HTERT RPE-1 (cell line): ENCODE data around the gene KDM2A.
"Not testable (repeated sequence)": the region's sequence is repeated elsewhere in the genome, so short reads cannot be mapped to it uniquely, and the experiment has no call there.

Experiments
- in situ Hi-C: fragments of 300-500 bp; cut with MboI; formaldehyde crosslinking; loops from 4 replicates; pipeline ENCODE4 v1.14.3; 2020; ENCODE audit warnings: low sequenced_read_pairs

Gene KDM2A

DNA sequence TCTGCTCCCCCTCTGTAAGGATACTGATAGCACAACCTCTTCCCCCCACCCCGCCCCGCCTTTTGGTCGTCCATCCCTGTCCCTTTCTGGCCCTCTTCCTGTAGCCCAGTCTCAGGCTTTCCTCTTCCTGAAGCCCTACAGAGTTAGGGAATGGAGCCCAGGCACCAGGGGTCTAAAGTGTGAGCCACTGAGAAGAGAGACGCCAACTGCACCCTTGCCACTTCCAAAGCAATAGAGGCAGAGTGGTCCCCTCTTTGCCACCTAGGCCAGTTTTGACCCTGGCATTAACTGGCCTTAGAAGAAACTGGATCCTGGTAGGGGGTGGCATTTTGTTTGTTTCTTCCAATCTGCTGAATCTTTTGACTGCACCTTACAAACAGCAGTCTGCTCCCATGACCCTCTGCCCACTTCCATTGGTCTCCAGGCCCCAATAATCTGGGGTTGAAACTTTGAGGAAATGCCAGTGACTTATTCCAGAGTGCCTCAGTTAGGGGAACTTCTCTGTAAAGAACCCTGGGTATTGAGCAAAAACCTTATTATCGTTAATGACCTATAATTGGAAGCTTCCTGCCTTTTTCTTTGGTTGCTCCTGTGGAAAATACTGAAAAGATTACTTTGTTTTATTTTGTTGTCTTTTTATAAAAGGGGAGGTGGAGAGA, 137.5 kb downstream of the KDM2A start:
- in situ Hi-C loops = no loop called here

DNA sequence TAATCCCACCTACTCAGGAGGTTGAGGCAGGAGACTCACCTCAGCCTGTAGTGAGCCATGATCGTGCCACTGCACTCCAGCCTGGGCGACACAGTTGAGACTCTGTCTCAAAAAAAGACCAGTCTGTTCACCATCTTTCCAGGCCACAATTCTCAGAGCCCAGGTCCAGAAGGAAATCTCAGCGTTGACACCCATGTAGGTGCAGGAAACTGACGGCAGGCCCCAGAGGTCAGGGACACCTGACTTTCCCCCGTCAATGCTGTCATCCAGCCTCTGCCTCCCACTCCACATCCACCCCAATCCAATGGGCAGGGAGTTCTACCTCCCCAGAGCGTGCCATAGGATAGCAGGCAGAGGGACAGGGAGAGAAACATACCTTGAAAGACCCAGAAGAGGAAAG, 141.3 kb downstream of the KDM2A start:
- in situ Hi-C loops = no loop called here

DNA sequence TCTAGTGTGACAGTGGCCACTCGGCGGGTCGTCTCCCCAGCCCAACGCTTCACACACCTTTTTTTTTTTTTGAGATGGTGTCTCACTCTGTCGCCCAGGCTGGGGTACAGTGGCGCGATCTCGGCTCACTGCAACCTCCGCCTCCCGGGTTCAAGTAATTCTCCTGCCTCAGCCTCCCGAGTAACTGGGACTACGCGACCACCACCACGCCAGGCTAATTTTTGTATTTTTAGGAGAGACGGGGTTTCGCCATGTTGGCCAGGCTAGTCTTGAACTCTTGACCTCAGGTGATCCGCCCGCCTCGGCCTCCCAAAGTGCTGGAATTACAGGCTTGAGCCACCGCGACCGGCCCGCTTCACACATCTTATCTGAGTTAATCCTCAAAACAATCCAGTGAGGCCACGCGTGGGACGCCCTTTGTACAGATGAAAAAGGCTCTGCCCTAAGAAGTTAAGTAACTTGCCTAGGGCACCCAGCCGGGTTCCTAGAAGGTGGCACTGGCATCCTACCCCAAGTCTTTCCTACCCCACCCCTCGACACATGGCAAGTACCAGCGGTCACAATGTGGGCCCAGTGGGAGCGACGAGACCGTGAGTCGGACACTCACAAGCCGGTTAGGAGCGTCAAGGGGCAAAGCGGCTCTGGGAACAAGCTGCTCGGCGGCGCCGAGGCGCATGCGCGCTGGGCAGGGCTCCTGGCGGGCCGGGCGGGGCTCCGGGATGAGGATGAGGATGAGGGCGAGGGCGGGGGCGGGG, 142.0 kb downstream of the KDM2A start:
- in situ Hi-C loops = not testable (repeated sequence)

DNA sequence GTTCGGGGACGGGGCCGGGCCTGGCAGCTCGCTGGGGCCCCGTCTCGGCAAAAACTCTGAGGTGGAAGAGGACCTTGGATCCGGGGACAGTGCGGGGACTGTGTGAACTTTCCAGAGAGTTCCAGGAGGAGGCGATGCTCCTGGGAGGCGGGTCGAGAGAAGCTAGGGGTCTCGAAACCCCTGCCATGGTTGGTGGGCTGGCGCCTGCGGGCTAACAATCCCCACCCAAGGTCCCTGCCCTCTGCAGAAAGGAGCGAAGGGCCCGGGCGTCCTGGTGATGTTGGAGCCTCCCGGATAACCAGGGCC, 142.5 kb downstream of the KDM2A start:
- in situ Hi-C loops = no loop called here

DNA sequence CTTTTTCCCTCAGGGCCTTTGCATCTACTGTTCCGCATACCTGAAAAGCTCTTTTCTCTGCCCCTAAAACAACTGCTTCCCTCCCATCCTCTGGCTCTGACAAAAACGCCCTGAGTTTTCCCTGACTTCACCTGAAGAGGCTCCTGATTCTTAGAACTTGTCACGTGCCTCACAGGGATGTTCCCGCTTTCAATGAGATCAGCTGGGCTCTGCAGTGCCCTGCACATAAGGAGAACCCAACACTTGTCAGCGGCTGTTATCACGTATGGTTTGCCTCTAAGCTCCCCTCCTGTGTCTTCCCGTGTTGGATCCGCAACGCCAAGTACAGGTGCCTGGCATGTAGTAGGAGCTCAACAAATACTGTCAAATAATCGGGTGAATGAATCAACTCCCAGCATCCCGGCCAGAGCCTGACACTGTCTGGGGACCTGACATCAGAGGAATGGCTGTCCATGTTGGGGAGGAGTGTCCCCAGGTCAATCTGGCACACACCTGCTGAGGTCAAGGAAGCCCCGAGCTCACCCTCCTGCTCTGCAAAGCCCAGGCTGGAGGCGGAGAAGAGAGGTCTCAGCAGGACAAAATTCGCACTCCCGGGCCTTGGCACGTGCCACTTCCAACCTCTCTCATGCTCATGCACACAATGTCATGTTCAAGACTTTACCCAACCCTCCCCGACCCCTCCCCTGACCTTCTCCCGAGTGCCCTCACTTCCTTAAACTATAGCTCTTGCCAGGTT, 143.1 kb downstream of the KDM2A start:
- in situ Hi-C loops = no loop called here

DNA sequence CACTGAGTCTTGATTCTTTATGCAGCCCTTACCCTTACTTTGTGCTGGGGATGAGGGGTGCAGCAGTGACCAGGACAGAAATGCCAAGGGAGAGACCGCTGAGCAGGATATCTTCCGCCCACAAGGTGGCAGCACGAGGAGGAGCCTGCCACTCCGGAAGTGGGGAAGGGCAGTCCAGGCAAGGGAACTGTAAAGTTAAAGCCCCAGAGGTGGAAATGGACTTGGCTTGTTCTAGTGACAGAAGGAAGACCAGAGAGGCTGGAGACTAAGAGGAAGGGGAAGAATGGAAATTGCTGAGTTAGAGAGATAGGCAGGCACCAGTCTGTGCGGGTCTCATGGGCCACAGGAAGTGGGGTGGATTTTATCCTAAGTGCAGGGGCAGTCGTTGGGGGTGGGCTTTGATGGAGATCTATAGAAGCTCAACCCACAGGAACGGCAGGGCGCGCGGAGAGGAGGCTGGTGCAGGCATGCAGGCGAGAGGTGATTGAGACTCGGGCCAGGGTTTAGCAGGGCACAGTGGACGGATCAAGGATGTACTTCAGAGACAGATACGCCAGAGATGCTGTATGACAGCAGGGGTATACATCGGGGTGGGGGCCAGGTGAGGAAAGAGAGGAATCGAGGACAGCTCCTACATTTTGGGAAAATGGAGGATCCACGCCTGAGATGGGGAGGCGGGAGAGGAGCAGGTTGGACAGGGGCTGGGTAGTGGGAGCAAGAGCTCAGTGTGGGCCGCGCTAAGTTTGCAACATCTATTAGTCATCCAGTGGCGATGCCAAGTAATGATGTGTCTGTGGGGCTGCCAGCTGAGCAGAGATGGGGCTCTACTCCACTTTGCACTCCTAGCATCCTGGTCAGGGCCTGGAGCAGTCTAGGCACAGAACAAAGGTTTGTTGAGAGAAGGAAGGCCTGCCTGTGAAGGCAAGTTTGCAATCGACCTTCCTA, 143.9 kb downstream of the KDM2A start:
- in situ Hi-C loops = no loop called here

DNA sequence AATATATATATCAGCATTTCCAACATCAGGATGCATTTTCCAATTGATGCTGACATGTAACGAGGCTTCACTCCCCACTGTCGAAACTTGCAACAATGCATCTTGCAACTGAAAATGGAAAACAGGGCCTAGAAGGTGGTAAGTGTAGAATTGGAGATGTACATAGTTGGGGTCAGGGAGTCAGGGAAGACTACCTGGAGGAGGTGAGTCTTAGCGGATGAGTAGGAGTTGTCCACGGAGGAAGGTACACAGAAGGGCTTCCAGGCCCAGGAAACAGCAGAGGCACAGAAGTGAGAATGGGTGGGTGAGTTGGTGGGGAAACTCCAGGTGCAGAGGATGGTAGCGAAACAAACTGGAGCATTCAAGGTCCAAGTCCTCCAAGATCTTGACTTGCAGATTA, 145.2 kb downstream of the KDM2A start:
- in situ Hi-C loops = no loop called here

DNA sequence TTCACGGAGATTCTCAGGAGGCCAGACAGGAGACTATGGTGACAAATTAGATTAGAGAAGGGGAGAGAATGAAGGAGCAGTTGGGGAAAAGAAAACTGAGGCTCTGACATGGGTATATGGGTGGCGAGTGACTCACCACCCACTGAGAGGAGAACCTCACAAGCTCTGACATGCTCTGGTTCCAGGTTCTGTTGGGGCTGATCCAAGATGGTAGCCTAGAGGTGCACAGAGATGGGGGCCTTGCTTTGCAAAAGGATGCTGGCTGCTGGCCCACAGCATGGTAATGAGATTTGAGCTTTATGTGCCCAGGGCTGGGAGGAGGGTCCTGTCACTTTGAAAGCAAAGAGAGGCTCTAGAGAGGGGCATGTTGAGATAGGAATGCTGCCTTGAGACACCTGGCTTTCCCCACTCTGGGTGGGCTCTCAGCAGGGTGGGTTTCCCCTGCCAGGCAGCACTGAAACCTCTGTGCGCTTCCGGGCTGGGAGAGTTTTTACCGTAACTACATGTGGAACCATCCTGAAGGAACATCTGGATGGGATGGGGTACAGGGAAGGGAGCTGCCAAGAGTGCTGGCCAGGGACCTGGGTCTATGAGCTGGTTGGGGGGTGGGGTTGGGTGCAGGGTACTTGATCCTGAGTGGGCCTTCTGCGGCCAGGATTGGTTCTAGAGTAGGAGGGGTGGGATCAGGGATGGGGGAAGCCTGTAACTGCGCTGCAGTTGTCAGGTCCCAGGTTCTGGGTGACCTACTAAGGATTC, 146.0 kb downstream of the KDM2A start:
- in situ Hi-C loops = no loop called here

DNA sequence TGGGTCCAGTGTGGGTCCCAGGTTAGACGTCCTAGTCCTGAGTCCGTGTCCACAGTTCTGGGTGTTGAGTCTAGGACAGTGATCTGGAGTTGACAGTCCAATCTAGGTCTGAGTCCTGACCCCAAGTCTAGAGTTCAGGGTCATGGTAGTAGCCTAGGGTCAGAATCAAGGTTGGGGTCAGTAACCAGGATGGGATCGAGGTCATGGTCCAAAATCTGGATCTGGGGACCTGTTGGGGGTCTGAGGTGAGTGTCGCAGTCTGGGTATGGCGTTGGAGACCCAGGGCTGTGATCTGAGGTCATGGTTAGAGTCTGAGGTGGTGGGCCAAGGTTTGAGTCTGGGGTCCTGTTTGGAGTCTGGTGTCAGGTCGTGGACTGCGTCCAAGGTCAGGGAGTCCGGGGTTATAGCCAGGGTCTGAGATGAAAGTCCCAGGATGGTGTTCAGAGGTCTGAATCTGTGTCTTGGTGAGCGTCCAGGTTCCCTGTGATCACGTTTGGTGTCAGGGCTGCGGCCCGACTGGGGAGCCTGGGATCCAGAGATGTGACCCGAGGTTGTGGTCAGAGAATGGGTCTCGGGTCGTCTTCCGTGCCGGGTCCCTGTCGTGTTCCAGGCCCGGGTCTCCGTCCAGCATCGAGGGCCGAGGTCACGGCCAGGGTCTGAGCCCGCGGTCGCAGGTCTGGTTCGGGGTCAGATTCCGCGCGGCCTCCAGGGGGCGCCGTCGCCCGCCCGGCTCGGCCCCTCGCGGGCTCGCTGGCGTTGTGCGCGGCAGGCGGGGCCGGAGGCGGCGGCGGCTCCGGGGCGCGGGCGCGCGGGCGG, 146.8 kb downstream of the KDM2A start:
- in situ Hi-C loops = no loop called here

DNA sequence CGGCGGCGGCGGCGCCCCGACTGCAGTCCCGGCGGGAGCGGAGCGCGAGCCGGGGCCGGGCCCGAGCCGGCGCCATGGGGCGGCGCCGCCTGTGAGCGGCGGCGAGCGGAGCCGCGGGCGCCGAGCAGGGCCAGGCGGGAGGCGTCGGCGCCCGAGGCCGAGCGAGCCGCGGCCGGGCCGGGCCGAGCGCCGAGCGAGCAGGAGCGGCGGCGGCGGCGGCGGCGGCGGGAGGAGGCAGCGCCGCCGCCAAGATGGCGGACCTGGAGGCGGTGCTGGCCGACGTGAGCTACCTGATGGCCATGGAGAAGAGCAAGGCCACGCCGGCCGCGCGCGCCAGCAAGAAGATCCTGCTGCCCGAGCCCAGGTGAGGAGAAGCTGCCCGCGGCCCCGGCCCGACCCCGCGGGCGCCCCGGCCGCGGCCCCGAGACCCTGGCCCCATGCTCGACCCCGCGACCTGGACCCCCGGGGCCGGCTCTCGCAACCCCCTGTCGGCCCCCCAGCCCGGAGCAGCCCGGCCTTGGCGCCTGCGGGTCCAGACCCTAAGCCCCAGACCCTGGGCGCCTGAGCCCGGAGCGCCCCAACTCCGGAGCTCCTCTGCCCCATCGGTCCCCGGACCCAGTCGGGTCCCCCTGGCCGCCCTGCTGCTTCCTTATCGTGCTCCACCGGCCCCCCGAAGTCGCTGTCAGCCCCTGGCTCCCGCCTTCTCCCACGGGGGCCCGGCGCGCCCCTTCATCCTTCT, 147.6 kb downstream of the KDM2A start, which contains the start of gene GRK2:
GRK2 (plus strand) TSS at position 25 of the 739 bp plus-strand sequence; CDS start at position 252, 227 bp downstream.
- in situ Hi-C loops = no loop called here

DNA sequence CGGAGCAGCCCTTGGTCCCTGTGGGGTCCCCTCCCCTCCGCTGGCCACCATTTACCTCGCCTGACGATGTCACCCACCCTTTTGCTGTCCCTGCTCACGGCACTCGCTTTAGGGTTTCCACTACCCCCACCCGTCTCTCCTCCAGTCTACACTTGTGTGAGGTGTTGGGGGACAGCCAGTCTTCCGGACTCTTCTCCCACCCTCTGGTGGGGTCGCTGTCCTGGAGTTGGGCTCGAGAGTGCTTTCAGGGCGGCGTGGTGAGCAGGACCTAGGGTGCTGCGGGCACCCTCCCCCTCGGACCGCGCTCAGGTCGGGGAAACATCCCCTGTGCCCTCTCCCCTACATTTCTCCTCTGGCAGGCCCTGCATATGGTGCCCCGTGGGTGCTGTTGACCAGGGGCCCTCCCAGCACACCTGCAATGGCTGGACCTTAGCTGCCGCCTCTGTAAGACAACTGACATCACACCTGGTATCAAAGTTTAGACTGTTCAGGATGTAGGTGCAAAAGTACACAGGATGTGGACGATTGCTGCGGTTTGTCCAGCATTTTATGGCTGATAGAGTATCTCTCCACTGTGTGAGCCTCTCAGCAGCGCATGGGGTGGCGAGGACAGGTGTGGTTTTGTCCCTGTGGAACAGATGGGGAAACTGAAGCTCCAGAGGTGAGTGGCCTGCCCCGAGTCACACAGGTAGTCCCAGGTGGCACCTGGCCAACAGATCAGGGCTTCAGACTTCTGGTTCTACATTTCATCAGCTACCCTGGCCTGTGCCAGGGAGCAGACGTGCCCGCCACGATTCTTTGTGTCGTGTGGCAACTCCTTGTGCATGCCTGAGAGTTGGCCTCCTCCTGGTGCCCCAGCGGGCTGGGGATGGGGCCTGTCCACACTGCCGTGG, 148.4 kb downstream of the KDM2A start:
- in situ Hi-C loops = no loop called here

DNA sequence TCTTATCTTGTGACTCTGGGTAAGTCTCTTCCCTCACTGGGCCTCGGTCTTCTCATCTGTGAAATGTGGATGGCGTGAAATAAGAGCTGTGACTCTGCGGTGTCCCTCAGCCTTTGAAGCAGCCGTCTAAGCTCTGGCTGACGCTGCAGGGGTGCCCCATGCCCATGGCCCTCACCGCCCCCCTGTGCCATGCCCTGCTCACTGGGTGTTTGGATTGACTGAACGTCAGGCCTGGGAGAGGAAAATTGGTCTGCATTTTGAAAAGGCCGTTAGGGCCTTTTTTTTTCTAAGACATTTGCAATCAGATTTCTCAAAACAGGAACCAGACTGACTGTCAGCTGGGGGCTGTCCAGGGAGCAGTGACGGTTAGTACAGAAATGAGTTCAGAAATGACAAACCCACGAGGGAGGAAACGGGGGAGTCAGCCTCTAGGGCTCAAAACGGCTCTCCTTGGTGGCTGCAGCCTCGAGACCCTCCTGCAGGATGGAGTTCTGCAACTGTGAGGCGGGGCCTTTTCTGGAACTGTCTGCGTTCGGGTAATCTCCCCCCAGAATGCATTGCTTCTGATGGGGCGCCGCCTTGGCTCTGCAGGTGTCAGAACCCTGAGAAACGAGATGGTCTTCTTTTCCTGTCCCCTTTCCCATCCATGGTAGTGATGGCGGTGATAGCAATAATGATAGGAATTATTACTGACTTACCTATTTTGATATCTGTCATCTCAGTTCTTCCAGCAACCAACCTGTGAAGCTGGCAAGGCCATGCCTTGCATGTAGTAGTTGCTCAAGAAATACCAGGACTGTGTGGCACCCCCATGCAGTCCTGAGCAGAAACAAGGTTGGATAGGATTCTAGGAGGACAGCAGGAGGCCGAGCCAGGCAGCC, 149.3 kb downstream of the KDM2A start:
- in situ Hi-C loops = no loop called here

DNA sequence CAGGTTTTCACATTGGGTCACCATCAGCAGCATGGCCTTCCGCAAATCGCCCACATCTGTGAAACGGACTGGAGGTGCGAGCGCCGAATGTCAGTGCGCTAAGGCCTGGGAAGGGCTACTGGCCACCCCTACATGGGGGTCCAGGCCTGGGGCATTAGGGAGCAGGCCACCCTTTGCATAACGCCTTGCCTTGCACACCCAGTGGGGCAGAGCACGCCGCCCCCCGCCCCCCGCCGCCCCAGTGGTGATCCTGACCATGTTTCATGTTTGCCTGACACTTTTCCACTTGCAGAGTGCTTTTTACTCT, 149.9 kb downstream of the KDM2A start:
- in situ Hi-C loops = no loop called here

DNA sequence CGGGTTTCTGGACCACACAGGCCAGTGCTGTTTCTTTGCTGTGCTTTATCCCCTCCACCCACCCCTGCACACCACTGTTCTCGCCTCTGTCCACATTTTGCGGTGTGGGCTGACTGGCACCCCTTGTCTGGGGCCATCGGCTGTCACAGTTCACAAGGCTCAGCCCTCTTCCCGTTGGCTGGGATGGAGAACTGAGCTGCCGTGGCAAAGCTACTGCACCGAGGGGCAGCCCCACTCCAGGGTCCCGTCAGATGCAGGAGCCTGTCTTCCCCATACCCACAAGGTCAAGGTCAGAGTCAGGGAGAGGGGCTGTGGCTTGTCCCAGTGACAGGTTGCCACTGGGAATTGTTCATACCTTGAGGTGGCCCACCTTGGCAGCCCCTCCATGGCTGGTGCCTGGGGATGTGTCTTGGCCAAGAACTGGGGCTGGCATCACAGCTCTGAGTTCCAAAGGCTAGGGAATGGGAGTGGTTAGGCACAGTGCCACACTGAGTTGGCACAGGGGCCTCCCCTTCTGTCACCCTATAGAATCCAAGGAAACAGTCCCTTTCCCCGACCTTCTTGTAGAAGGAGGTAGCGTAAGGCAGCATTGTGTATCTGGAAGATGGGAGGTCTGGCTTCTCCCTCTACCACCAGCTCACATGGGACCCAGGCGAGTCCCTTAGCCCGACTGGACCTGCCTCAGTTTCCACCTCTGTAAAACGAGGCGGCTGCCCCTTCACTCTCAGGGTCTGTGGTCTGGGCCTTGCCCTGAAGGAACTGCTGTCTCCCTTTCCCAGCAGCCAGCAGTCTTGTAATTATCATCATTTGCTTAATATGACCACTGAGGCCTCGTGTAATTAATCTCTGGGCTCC, 150.6 kb downstream of the KDM2A start:
- in situ Hi-C loops = no loop called here

DNA sequence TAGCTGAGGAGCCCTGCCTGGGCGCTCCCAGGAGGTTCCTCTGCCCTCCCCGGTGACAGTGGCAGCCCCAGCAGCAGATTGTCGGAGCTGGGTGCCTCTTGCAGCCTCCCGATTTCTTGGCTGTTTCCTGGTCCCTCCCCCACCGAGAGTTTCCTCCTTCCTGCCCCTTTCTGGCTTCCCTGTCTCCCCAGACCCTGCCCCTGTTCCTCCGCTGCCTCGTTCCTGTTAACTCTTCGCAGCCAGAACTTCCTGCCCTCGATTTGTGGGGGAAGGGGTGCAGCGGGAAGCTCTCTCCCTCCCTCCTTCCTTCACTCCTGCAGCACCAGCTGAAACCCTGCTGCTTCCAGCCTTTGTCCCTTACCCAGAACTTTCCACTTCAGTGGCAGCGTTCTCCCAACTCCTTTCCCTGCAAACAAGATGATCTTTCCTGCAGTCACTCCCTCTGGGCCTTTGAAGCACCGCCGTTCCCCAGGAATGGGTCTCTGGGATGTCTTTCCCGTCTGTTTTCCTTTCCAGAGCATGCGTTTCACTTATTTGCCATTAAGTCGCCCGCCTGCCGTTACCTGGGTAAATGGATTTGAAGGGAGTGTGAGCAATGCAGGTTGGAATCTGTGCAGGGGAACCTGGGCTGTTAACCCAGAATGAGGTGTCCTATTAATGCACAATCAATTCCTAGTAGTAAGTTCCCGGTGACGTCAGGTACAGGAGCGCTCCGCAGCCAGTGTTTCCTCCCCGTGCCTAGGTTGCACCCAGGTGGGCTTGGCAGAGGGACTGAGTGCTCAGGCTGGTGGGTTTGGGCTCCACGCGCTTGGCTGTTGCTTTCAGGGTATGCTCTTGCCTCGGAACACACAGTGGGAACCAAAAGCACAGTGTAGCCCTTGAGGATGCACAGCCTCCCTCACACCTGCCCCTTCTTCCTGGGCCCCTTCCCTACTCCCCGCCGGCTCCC, 151.5 kb downstream of the KDM2A start:
- in situ Hi-C loops = no loop called here
